WTC11 (cell line): ENCODE measurements around the gene CORO7.

Experiments used
- E2F4 ChIP-seq: sonication (generic); formaldehyde crosslinking; IDR thresholded peaks from 2 replicates; pipeline ENCODE4 v1.8.1; 2022; ENCODE audit warnings: low read depth, mild to moderate bottlenecking, moderate library complexity, missing genetic modification reagents, borderline replicate concordance
- ELF4 ChIP-seq: sonication (generic); formaldehyde crosslinking; IDR thresholded peaks from 2 replicates; pipeline ENCODE4 v1.8.1; 2022; ENCODE audit warnings: low read depth, mild to moderate bottlenecking, moderate library complexity, missing genetic modification reagents
- NFE2L1 ChIP-seq: sonication (generic); formaldehyde crosslinking; IDR thresholded peaks from 2 replicates; pipeline ENCODE4 v1.8.1; 2023; ENCODE audit warnings: missing genetic modification reagents
- SOX15 ChIP-seq: fragments of 250-450 bp; sonication (Bioruptor Pico); IDR thresholded peaks from 2 replicates; pipeline ENCODE4 v1.9.0; 2021; ENCODE audit warnings: mild to moderate bottlenecking
- TEAD1 ChIP-seq: sonication (generic); formaldehyde crosslinking; IDR thresholded peaks from 2 replicates; pipeline ENCODE4 v1.8.0; 2022; ENCODE audit warnings: mild to moderate bottlenecking, missing genetic modification reagents
- TP53 ChIP-seq: sonication (generic); formaldehyde crosslinking; IDR thresholded peaks from 2 replicates; pipeline ENCODE4 v1.8.1; 2023; ENCODE audit warnings: mild to moderate bottlenecking, missing genetic modification reagents
- ZBTB43 ChIP-seq: sonication (generic); formaldehyde crosslinking; IDR thresholded peaks from 2 replicates; pipeline ENCODE4 v1.8.1; 2023; ENCODE audit warnings: mild to moderate bottlenecking, missing genetic modification reagents
- ZNF232 ChIP-seq: sonication (generic); formaldehyde crosslinking; IDR thresholded peaks from 2 replicates; pipeline ENCODE4 v1.8.0; 2022; ENCODE audit warnings: mild to moderate bottlenecking, missing genetic modification reagents
- ZNF263 ChIP-seq: sonication (generic); formaldehyde crosslinking; IDR thresholded peaks from 2 replicates; pipeline ENCODE4 v1.8.1; 2022; ENCODE audit warnings: low read depth, mild to moderate bottlenecking, moderate library complexity, missing genetic modification reagents
- TF ChIP-seq, protein P1 (sequence below): fragments of 200-600 bp; IDR thresholded peaks from 2 replicates; pipeline ENCODE4 v1.8.0; 2022; ENCODE audit warnings: antibody characterized with exemption
- TF ChIP-seq, protein P2 (sequence below): fragments of 250-450 bp; sonication (Bioruptor Pico); IDR thresholded peaks from 2 replicates; pipeline ENCODE4 v1.9.0; 2021; ENCODE audit warnings: mild to moderate bottlenecking
- TF ChIP-seq, protein P3 (sequence below): sonication (generic); formaldehyde crosslinking; IDR thresholded peaks from 2 replicates; pipeline ENCODE4 v1.8.1; 2022; ENCODE audit warnings: mild to moderate bottlenecking, missing genetic modification reagents, moderate library complexity, borderline replicate concordance

DNA sequence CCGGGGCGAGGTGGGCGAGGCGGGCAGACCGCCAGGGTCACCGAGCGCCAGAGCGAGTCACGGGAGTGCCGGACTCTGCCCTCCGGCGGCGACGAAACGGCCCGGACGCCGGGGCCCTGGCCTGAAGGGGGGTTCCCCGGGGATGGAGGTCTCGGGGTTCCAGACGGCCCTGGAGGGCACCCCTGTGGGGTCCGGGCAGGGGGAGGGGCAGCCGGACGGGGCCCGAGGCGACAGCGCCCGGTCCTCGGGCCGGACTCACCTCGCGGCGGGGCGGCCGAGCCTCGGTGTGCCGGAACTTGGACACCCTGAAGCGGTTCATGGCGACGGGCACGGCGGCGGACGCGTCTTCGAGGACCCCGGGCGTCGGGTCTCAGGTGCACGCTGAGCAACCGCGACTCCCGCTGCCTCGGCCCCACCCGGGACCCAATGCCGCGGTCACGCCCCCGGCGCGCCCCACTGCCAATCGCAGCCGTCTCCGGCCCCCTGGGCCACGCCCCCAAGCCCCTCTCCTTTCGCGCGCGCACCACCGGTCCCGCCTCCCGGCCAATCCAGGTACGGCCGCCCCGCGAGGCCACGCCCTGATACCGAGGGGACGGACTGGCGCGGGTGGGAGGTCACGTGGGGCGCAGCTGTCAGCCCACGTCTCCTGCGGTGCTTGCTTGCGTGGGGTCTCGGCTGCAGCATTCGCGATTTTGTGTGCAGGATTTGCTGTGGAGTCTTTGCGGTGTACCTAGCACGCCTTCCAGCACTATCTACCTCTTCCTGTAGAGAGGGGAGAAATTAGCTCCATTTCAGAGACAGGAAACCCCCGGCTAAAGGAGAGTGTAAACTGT is at the start of gene CORO7:
- 0 out of 2 replicates have a peak, but pooled peaks have one; percentile 54 for TF ChIP-seq TP53 (CRISPR knock-in tag)
- TF ChIP-seq, protein P1, sequence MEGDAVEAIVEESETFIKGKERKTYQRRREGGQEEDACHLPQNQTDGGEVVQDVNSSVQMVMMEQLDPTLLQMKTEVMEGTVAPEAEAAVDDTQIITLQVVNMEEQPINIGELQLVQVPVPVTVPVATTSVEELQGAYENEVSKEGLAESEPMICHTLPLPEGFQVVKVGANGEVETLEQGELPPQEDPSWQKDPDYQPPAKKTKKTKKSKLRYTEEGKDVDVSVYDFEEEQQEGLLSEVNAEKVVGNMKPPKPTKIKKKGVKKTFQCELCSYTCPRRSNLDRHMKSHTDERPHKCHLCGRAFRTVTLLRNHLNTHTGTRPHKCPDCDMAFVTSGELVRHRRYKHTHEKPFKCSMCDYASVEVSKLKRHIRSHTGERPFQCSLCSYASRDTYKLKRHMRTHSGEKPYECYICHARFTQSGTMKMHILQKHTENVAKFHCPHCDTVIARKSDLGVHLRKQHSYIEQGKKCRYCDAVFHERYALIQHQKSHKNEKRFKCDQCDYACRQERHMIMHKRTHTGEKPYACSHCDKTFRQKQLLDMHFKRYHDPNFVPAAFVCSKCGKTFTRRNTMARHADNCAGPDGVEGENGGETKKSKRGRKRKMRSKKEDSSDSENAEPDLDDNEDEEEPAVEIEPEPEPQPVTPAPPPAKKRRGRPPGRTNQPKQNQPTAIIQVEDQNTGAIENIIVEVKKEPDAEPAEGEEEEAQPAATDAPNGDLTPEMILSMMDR = no peak
- no peak for TF ChIP-seq ZBTB43 (CRISPR knock-in tag)
- no peak for TF ChIP-seq ZNF263 (CRISPR knock-in tag)
- TF ChIP-seq ZNF232 (CRISPR knock-in tag) = no peak
- TF ChIP-seq E2F4 (CRISPR knock-in tag) = peak; percentile 46; the same call in 1 of the 2 replicates
- TF ChIP-seq ELF4 (CRISPR knock-in tag) = no peak
- TF ChIP-seq, protein P2, sequence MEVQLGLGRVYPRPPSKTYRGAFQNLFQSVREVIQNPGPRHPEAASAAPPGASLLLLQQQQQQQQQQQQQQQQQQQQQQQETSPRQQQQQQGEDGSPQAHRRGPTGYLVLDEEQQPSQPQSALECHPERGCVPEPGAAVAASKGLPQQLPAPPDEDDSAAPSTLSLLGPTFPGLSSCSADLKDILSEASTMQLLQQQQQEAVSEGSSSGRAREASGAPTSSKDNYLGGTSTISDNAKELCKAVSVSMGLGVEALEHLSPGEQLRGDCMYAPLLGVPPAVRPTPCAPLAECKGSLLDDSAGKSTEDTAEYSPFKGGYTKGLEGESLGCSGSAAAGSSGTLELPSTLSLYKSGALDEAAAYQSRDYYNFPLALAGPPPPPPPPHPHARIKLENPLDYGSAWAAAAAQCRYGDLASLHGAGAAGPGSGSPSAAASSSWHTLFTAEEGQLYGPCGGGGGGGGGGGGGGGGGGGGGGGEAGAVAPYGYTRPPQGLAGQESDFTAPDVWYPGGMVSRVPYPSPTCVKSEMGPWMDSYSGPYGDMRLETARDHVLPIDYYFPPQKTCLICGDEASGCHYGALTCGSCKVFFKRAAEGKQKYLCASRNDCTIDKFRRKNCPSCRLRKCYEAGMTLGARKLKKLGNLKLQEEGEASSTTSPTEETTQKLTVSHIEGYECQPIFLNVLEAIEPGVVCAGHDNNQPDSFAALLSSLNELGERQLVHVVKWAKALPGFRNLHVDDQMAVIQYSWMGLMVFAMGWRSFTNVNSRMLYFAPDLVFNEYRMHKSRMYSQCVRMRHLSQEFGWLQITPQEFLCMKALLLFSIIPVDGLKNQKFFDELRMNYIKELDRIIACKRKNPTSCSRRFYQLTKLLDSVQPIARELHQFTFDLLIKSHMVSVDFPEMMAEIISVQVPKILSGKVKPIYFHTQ (CRISPR knock-in tag) = no peak
- no peak; the same call in 1 of the 2 replicates for TF ChIP-seq NFE2L1 (CRISPR knock-in tag)
- TF ChIP-seq, protein P3, sequence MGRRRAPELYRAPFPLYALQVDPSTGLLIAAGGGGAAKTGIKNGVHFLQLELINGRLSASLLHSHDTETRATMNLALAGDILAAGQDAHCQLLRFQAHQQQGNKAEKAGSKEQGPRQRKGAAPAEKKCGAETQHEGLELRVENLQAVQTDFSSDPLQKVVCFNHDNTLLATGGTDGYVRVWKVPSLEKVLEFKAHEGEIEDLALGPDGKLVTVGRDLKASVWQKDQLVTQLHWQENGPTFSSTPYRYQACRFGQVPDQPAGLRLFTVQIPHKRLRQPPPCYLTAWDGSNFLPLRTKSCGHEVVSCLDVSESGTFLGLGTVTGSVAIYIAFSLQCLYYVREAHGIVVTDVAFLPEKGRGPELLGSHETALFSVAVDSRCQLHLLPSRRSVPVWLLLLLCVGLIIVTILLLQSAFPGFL (CRISPR knock-in tag) = no peak
- no peak for TF ChIP-seq SOX15 (CRISPR knock-in tag)
- TF ChIP-seq TEAD1 (CRISPR knock-in tag) = no peak
